Left ventricle myocardium inferior (tissue), 1 donor: Measurements from ENCODE around the gene EFNA2. TPM values are rescaled to one million over a fixed set of nuclear protein-coding genes. Genes with fewer than 3 reads are reported as not detected.
"Not testable (repeated sequence)": the region's sequence is repeated elsewhere in the genome, so short reads cannot be mapped to it uniquely, and the experiment has no call there.

Experiments used
- DNase-seq: peaks from one replicate; pipeline ENCODE4 v3.0.0-alpha.2; 2020
- H3K27ac ChIP-seq: fragments of 200-600 bp; replicated peaks from 2 replicates; pipeline ENCODE4 v1.8.0; 2021
- H3K27me3 ChIP-seq: fragments of 200-600 bp; 2 replicates; pipeline ENCODE4 v1.8.0; 2021; ENCODE audit warnings: low read depth
- H3K36me3 ChIP-seq: fragments of 200-600 bp; 2 replicates; pipeline ENCODE4 v1.8.0; 2021
- H3K4me1 ChIP-seq: fragments of 200-600 bp; 2 replicates; pipeline ENCODE4 v1.8.0; 2021
- H3K4me3 ChIP-seq: fragments of 200-600 bp; 2 replicates; pipeline ENCODE4 v1.8.0; 2021; ENCODE audit warnings: mild to moderate bottlenecking, moderate library complexity
- H3K9me3 ChIP-seq: fragments of 200-600 bp; replicated peaks from 2 replicates; pipeline ENCODE4 v1.8.0; 2021
- intact Hi-C: fragments of 100-400 bp; cut with micrococcal nuclease; formaldehyde crosslinking; loops from one replicate; pipeline ENCODE4 v1.11.0; 2022
- total RNA-seq: library from RNA; stranded (reverse); fragmentation: NEBNext Ultra II Directional; extraction: Animal tissue kit (Norgen Biotek cat#: 25700); gene quantifications from one replicate; pipeline ENCODE4 v1.2.1, GENCODE V29; 2021
- TF ChIP-seq, protein P1 (sequence below): fragments of 200-600 bp; IDR thresholded peaks from 2 replicates; pipeline ENCODE4 v1.8.0; 2021; ENCODE audit warnings: antibody characterized with exemption, mild to moderate bottlenecking, borderline replicate concordance
- donor health status: DM: no; HTN: yes; CAD: no; lungs with severe emphysema.

The EFNA2 gene
- total RNA-seq, 1 donor from 2014 or later: not detected

- intact Hi-C loops: no loop called here
- Histone ChIP-seq H3K4me1 (peaks cover 87% of the 10 kb centered on the region), H3K9me3 (no peaks in the 10 kb centered on the region), H3K36me3 (peaks cover 2% of the 10 kb centered on the region), H3K27me3 (no peaks in the 10 kb centered on the region), H3K27ac (peak overlapping the region; percentile 100), H3K4me3 (peak overlapping the region; percentile 90)
- DNase-seq: peak; percentile 87
- TF ChIP-seq, protein P1, sequence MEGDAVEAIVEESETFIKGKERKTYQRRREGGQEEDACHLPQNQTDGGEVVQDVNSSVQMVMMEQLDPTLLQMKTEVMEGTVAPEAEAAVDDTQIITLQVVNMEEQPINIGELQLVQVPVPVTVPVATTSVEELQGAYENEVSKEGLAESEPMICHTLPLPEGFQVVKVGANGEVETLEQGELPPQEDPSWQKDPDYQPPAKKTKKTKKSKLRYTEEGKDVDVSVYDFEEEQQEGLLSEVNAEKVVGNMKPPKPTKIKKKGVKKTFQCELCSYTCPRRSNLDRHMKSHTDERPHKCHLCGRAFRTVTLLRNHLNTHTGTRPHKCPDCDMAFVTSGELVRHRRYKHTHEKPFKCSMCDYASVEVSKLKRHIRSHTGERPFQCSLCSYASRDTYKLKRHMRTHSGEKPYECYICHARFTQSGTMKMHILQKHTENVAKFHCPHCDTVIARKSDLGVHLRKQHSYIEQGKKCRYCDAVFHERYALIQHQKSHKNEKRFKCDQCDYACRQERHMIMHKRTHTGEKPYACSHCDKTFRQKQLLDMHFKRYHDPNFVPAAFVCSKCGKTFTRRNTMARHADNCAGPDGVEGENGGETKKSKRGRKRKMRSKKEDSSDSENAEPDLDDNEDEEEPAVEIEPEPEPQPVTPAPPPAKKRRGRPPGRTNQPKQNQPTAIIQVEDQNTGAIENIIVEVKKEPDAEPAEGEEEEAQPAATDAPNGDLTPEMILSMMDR: no peak
These were observed 40.8 kb upstream of the EFNA2 start for GRCh38 chr19:1244693-1245451.

GRCh38 chr19:1245494-1246264 is 40.0 kb upstream of the EFNA2 start:
- intact Hi-C loops: no loop called here
- peak overlapping the region; percentile 90 for H3K4me3 ChIP-seq
- DNase-seq: peak; percentile 89

GRCh38 chr19:1246265-1247087 is 39.2 kb upstream of the EFNA2 start:
- H3K27me3 ChIP-seq, H3K9me3 ChIP-seq, intact Hi-C loops, H3K4me3 ChIP-seq, DNase-seq: not testable (repeated sequence)
- H3K27ac ChIP-seq: peak overlapping the region; percentile 100
- peaks cover 83% of the 10 kb centered on the region for H3K4me1 ChIP-seq
- peaks cover 18% of the 10 kb centered on the region for H3K36me3 ChIP-seq

More at GRCh38 chr19:1245494-1246264, 40.0 kb upstream of the EFNA2 start:
- Histone ChIP-seq H3K4me1 (peaks cover 82% of the 10 kb centered on the region), H3K36me3 (peaks cover 10% of the 10 kb centered on the region), H3K9me3 (no peaks in the 10 kb centered on the region), H3K27me3 (no peaks in the 10 kb centered on the region), H3K27ac (peak overlapping the region; percentile 100)
- TF ChIP-seq, protein P1: no peak

- Histone ChIP-seq H3K4me3 (peak overlapping the region; percentile 93), H3K9me3 (no peaks in the 10 kb centered on the region), H3K27ac (peak overlapping the region; percentile 100), H3K36me3 (peaks cover 24% of the 10 kb centered on the region), H3K27me3 (no peaks in the 10 kb centered on the region), H3K4me1 (peaks cover 85% of the 10 kb centered on the region)
- peak; percentile 77 for DNase-seq
- intact Hi-C loops: no loop called here
- TF ChIP-seq, protein P1: no peak
These were observed 37.9 kb upstream of the EFNA2 start for GRCh38 chr19:1247748-1248138.

GRCh38 chr19:1248139-1248785 is 37.4 kb upstream of the EFNA2 start, which contains the start of gene MIDN:
TSS of gene MIDN (plus strand) at chr19:1248583. CDS start at chr19:1250297, 1,714 bp downstream.
- peak; percentile 88 for DNase-seq
- Histone ChIP-seq H3K9me3 (no peaks in the 10 kb centered on the region), H3K27ac (peak within 1 kb of the TSS; percentile 100), H3K4me3 (peak within 1 kb of the TSS; percentile 93), H3K4me1 (peaks cover 85% of the 10 kb centered on the region), H3K36me3 (peaks cover 24% of the 10 kb centered on the region), H3K27me3 (no peaks in the 10 kb centered on the region)
- intact Hi-C loops: no loop called here
- TF ChIP-seq, protein P1: peak; percentile 28
